Embryonic facial prominence (tissue), 1 donor: ENCODE data around the gene TMEM89.

Experiments
- DNase-seq: peaks from one replicate; pipeline ENCODE4 v3.0.0-alpha.2; 2016; ENCODE audit errors: extremely low spot score

TMEM89 gene

DNA sequence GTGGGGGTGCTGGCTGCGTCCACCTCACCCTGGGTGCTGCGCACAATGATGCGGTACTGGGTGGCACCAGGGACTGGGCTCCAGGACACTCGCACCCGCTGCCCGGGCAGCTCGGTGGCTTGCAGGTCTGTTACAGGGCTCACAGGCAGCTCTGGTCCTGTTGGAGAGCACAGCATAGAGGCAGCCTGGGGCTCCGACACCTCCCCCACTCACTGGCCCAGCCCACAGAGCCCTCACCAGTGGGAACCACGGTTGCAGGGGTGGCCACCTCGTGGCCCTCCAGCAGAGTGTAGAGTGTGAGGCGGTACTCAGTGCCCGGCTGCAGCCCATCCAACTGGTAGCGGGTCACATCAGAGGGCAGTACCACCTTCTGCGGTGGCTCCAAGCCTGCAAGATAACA is 30.1 kb downstream of the TMEM89 start:
- DNase-seq: no peak

DNA sequence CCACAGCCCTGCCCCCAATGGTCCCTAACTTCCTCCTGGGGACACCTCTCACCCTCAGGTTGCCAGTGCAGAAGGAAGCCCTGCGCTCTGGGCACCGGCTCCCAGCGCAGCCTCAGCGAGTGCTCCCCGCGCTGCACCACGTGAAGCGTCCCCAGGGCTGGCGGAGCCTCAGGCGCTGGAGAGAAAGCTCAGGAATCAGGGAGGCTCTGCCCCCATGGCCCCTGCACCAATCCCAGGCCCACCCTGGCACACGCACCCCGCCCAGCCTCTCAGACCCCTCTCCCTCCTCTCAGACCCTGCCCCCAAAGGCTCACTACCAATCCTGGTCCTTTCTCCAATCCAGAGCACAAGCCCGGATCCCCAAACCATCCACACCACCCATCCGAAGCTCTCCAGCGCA is 33.3 kb downstream of the TMEM89 start:
- DNase-seq: no peak

DNA sequence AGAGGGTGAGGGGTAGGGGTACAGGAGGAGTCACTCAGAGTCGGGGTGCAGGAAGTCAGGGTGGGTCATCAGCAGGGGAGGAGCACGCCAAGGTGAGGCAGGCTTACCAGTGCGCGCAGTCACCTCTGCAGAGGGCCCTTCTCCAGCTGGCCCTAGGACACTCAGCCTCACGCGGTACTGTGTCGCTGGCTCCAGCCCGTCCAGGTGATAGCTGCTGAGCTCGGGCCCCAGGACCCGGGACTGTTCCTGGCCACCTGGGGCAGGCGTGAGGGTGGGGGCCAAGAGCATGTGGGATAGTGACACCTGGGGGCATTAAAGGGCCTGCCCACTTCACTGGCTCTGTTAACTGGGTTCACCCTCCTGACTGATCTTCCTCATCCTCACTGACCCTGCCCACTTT is 33.9 kb downstream of the TMEM89 start:
- no peak for DNase-seq

DNA sequence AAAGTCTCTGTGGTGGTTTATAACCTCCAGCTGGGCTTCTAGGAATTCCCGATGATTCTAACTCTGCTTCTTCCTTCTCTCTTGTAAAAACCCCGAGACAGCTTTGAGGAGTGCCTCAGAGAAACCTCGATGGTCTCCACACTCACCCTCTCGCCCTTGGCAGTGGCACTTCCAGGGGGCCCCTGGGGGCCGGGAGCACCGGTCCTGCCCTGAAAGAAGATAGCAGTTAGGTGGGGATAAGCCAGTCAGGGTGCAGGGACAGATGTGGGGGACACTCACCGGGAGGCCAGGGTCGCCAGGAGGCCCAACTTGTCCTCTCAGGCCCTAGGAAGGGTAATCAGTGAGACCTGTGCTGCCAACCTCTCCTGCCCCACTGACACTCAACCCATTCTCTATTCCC is 36.2 kb downstream of the TMEM89 start:
- no peak for DNase-seq

DNA sequence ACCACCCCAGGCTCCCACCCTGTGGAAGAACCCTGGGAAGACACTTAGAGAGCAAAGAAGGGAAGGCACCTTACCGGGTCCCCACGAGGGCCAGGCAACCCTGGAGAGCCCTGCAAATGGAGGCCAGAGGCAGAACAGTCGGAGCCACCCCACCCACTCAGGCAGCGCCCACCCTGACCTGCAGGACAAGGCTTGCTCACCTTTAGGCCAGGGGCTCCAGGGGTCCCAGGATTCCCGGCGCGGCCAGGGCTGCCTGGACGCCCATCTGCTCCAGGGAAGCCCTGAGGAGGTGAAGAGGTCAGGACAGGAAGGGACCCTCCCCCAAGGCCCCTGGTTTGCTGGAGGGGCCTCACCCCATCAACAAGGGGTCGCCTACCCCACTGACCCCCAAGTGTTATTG is 36.7 kb downstream of the TMEM89 start:
- no peak for DNase-seq

DNA sequence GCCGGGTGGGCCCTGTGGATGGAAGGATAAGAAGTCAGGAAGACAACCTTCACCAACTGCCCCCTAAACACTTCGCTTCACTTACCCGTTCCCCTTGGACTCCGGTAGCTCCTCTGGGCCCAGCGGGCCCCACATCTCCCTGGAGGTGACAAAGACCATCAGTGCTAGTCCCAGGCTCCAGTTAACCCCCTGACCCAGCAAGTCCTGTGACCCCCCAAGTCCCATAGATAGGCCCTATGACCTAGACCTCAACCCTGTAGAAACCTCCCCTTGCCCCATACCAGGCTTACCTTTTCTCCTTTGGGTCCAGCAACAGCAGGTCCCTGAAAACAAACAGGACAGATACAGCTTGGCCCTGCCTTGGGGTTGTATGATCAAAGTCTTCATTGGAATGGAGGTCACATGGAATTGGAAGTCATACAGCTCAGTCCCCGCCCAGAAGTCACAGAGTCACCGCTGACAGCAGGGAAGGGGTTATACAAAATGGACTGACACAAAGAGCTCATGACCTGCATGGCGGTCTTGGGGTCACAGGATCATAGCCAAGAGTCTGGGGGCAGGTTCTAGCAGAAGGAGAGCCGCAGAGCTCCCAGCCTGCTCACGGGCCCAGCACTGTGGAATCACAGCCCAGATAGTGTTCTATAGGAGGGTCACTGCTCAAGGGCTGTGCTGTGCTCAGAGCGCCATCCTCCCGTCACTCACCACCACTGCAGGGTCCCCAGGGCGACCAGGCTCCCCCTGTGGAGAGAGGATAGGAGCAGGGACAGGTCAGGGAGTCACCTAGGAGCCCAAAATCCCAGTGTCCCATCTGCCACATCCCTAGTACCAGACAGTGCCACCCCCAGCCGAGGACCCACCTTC is 39.7 kb downstream of the TMEM89 start:
- no peak for DNase-seq

DNA sequence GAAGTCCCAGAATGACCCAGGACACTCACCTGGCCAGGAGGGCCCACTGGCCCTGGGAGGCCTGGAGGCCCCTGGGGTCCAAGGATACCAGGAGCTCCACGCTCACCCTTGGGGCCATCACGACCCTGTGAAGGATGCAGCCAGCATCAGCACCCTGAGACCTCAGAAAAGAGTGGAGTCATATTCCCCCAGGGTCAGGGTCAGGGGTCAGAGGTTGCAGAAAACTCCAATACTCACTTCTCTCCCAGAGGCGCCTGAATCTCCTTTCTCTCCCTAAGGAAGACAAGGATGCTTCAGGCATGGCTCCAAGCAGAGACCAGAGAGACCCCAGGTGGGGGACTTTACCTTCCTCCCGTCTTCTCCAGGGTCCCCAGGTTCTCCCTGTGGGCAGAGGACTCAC is 44.9 kb downstream of the TMEM89 start:
- no peak for DNase-seq

DNA sequence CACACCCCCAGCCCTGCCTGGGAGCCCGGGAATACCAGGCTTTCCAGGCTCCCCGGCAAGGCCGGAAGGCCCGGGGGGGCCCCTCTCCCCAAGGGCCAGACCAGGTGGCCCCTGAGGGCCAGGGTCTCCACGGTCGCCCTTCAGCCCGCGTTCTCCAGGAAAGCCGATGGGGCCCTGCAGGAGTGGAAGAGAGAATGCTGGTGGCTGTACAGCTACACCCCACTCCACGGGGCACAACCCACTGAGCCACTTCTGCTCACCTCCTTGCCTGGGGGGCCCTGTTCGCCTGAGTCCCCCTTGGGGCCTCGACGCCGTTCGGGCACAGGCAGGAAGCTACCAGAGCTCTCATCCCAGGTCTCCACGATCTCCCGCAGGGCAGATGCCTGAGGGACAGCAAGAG is 46.2 kb downstream of the TMEM89 start:
- DNase-seq: no peak

DNA sequence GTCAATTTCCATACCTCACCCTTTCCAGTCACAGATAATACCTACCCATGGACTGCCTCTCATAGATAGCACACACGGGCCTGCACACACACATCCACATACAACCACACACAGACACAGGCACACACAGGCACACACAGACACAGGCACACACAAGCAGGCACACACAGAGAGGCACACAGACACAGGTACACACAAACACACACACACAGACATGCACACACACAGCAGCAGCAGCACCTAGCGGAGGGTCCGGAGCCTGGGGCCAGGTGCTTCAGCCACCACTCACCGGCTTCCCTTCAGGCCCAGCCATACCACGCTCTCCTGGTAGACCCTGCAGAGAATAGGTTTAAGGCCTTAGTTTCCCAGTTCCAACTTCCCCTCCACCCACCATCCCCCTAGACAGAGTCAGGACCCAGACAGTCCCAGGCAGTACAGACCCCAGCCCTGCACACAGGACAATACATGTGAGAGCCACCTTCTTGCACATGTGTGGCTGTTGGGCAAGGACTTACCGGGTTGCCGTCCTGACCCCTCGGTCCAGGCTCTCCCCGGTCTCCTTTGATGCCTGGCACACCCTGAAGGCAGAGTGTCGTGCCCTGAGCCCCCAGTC is 47.5 kb downstream of the TMEM89 start:
- no peak for DNase-seq

DNA sequence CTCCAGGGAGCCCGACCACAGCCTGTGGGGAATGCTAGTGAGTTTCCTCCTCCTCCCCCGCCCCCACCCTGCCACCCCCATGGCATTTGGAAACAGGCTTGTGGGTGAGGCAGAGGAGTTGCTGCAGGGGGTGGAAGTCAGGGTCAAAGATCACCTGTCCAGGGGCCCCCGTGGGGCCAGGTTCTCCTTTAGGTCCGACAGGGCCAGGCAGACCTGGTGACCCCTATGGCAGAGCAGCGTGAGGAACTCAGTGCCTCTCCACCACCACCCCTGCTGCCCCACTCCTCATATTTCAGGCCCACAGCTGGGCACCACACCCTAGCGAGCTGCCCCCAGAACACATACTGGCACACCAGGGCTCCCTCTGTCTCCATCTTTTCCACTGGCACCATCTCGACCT is 49.1 kb downstream of the TMEM89 start:
- DNase-seq: no peak

DNA sequence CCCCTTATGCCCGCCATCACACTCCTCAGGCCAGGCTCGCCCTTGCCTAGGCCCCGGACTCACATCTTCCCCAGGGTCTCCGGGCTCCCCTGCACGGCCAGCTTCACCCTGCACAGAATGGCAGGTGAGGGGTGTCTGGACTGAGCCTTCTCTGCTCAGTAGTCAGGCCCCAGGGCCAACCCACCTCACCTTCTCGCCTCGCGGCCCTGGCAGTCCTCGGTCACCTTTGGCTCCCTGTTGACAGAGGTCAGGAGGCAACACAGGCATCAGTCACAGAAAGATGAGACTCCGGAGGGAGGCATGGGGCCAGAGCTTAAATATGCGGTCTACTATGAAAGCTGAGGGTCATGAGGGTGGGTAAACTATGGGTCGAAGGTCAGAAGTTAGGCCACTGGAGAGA is 49.6 kb downstream of the TMEM89 start:
- DNase-seq: no peak
